Effector memory CD4-positive, alpha-beta T cell (primary cell): ENCODE measurements around the gene DDX28.

ENCODE experiments used
- DNase-seq, 3 donors: peaks; one replicate each; pipeline ENCODE4 v3.0.0-alpha.2; 2020
- H3K27ac ChIP-seq: 2 replicates; pipeline ENCODE4 v1.7.0; 2013; ENCODE audit warnings: mild to moderate bottlenecking, low read length, moderate library complexity; ENCODE audit not compliant: insufficient read depth, poor library complexity, severe bottlenecking
- H3K27me3 ChIP-seq: replicated peaks from 2 replicates; pipeline ENCODE4 v1.7.0; 2013; ENCODE audit warnings: mild to moderate bottlenecking, low read length; ENCODE audit not compliant: insufficient read depth, control insufficient read depth, poor library complexity, severe bottlenecking
- H3K36me3 ChIP-seq: 2 replicates; pipeline ENCODE4 v1.7.0; 2013; ENCODE audit warnings: mild to moderate bottlenecking, low read length, moderate library complexity; ENCODE audit not compliant: control insufficient read depth, insufficient read depth
- H3K4me1 ChIP-seq: 2 replicates; pipeline ENCODE4 v1.7.0; 2013; ENCODE audit warnings: low read length, mild to moderate bottlenecking; ENCODE audit not compliant: control insufficient read depth, insufficient read depth, poor library complexity, severe bottlenecking
- H3K4me3 ChIP-seq: 2 replicates; pipeline ENCODE4 v1.7.0; 2013; ENCODE audit warnings: low read length, low read depth, mild to moderate bottlenecking; ENCODE audit not compliant: insufficient read depth, poor library complexity, severe bottlenecking
- H3K9me3 ChIP-seq: 2 replicates; pipeline ENCODE4 v1.7.0; 2013; ENCODE audit warnings: mild to moderate bottlenecking, low read length, moderate library complexity; ENCODE audit not compliant: control insufficient read depth
- total RNA-seq, 3 donors: gene quantifications; one replicate each; lab custom pipeline; 2026; lab: John Stamatoyannopoulos, UW

Gene DDX28, protein sequence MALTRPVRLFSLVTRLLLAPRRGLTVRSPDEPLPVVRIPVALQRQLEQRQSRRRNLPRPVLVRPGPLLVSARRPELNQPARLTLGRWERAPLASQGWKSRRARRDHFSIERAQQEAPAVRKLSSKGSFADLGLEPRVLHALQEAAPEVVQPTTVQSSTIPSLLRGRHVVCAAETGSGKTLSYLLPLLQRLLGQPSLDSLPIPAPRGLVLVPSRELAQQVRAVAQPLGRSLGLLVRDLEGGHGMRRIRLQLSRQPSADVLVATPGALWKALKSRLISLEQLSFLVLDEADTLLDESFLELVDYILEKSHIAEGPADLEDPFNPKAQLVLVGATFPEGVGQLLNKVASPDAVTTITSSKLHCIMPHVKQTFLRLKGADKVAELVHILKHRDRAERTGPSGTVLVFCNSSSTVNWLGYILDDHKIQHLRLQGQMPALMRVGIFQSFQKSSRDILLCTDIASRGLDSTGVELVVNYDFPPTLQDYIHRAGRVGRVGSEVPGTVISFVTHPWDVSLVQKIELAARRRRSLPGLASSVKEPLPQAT
- total RNA-seq: 9.8 to 16.9 (median 16.8) reads per million in 3 donors

DNA sequence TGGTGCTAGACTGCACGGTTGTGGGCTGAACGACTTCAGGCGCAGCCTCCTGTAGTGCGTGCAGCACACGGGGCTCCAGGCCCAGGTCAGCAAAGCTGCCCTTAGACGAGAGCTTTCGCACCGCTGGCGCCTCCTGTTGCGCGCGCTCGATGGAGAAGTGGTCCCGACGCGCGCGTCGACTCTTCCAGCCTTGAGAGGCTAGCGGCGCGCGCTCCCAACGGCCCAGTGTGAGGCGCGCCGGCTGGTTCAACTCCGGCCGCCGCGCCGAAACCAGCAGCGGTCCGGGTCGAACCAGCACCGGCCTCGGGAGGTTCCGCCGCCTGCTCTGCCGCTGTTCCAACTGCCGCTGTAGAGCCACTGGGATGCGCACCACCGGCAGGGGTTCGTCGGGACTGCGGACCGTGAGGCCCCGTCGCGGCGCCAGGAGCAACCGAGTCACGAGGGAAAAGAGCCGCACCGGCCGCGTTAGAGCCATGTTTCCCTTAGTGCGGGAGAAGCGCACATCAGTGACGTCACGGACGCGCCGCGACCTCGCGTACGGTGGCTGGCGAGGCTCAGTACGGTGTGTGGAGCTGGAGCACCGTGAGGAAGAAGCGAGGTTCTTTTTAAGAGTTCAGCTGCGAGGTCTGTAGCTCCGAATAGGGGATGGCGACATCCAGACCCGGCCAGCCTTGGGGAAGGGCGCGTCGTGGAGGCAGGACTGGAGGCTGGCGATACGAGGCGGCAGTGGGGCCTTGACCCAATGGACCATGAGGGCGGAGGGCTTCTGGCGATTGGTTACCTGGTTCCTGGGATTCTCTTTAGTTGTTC, at the start of gene DDX28, which contains the start of gene DUS2:
Gene DDX28 (minus strand): TSS at position 505 of the 810 bp plus-strand sequence. CDS start 30 bp downstream, at position 475.
Gene DUS2 (plus strand): TSS at position 557 of the 810 bp plus-strand sequence. CDS start 14,740 bp downstream, outside the sequence.
- Histone ChIP-seq H3K9me3 (no peaks in the 10 kb centered on the region), H3K27me3 (no peaks in the 10 kb centered on the region), H3K36me3 (peaks cover 16% of the 10 kb centered on the region), H3K4me1 (peaks cover 21% of the 10 kb centered on the region), H3K27ac (peak within 1 kb of the TSS; percentile 79), H3K4me3 (peak within 1 kb of the TSS; percentile 94)
- DNase-seq: peak; percentile 88 to 89 (median 89)

DNA sequence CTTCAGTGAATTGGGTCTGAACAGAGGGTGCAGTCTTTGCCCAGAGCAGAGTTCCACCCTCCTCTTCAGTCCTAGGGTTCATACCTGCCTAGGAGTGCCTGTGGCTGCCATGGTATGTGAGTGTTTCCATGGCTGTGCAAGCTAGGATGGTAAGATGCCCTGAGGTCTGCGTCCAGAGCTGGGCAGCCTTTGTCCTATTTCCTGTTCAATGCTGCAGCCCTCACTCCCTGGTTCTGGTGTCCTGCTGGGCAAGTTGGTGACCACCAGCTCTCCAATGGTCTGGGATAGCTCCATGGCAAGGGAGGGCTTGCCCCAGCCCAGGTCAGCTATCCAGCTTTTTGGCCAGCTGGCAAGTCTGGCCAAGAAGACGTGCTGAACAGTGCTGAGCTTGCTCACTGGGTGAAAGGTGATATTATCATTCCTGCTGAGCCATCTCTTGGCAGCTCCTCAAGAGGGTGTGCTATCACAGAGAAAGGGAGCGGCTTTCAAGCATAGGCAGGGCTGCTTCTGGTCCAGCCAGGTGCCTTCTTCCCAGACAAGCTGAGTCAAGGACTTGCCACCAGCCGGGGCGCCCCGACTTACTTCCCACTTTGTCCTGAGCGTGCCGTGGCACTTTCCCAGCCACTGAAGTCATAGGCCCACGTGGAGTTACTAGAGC, 49.1 kb upstream of the DDX28 start:
- no peak for DNase-seq
- Histone ChIP-seq H3K36me3 (peaks cover 4% of the 10 kb centered on the region), H3K4me3 (no peak overlapping the region), H3K27ac (no peak overlapping the region), H3K4me1 (peaks cover 73% of the 10 kb centered on the region), H3K9me3 (no peaks in the 10 kb centered on the region), H3K27me3 (no peaks in the 10 kb centered on the region)

DNA sequence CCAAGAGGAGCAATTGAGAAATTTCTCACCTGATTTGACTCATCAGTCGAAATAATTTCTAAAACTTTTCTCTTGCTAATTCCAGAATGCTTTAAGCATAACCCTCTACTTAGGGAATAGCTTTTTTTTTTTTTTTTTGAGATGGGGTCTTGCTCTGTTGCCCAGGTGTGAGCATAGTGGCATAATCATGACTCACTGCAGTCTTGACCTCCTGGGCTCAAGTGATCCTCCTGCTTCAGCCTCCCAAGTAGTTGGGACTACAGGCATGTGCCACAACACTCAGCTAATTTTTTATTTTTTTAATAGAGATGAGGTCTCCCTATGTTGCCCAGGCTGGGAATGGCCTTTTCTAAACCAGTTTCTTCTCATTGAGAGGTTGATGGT, 48.5 kb upstream of the DDX28 start:
- H3K27me3 ChIP-seq: no peaks in the 10 kb centered on the region
- H3K36me3 ChIP-seq: peaks cover 6% of the 10 kb centered on the region
- H3K9me3 ChIP-seq: no peaks in the 10 kb centered on the region
- no peak overlapping the region for H3K27ac ChIP-seq
- DNase-seq: no peak
- H3K4me3 ChIP-seq: no peak overlapping the region
- peaks cover 73% of the 10 kb centered on the region for H3K4me1 ChIP-seq

DNA sequence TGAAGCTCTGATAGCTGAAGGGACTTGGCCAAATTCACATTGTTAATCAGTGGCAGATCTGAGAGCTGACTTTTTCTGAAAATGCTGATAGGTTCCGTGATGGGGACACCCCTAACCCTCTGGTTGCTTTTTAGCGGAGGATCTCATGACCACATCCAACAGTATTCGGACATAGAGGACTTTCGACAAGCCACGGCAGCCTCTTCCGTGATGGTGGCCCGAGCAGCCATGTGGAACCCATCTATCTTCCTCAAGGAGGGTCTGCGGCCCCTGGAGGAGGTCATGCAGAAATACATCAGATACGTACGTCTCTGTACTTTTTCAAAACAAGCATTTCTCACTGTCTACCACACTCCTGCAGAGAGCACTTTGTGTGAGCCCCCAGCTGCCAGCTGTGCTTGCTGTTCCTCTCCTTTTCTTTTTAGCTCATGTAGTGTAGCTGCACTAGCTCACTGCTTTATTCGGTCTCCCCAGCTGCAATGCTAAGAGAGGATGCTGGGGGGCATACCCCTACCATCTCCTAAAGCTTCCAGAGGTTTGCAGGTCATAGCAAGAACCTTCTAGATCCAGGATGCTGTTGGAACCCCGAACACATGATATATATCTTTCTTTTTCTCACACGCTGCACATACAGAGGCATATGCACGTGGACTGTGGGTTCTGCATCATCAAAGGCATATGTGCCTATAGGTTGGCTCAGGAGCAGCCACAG, 47.9 kb upstream of the DDX28 start:
- no peak overlapping the region for H3K4me3 ChIP-seq
- no peaks in the 10 kb centered on the region for H3K9me3 ChIP-seq
- H3K4me1 ChIP-seq: peaks cover 71% of the 10 kb centered on the region
- DNase-seq: no peak
- peaks cover 6% of the 10 kb centered on the region for H3K36me3 ChIP-seq
- peak overlapping the region; percentile 53 for H3K27ac ChIP-seq
- H3K27me3 ChIP-seq: no peaks in the 10 kb centered on the region

DNA sequence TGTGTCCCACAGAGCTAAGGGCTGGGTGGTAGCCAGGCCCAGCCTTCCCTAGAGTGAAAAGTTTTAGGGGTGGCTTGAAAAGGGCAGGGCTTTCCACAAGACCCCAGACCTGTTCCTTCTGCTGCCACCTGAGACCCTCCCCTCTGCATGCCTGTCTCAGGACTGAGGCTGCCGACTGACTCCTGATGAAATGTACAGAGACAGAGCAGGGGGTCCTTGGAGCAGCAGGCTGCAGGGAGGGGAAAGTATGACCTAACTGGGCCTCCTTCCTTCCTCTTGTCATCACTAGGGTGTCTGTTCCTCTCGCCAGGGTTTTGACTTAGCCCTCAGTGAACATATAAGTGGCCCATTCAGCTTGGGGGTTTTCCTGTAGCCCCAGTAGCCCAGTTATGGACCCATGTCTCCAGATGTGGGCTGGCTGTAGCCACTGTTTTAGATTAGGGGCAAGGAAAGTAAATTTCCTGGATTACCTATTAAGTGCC, 47.3 kb upstream of the DDX28 start:
- peaks cover 65% of the 10 kb centered on the region for H3K4me1 ChIP-seq
- peaks cover 6% of the 10 kb centered on the region for H3K36me3 ChIP-seq
- DNase-seq: no peak
- H3K9me3 ChIP-seq: no peaks in the 10 kb centered on the region
- H3K4me3 ChIP-seq: no peak overlapping the region
- peak overlapping the region; percentile 53 for H3K27ac ChIP-seq
- no peaks in the 10 kb centered on the region for H3K27me3 ChIP-seq

DNA sequence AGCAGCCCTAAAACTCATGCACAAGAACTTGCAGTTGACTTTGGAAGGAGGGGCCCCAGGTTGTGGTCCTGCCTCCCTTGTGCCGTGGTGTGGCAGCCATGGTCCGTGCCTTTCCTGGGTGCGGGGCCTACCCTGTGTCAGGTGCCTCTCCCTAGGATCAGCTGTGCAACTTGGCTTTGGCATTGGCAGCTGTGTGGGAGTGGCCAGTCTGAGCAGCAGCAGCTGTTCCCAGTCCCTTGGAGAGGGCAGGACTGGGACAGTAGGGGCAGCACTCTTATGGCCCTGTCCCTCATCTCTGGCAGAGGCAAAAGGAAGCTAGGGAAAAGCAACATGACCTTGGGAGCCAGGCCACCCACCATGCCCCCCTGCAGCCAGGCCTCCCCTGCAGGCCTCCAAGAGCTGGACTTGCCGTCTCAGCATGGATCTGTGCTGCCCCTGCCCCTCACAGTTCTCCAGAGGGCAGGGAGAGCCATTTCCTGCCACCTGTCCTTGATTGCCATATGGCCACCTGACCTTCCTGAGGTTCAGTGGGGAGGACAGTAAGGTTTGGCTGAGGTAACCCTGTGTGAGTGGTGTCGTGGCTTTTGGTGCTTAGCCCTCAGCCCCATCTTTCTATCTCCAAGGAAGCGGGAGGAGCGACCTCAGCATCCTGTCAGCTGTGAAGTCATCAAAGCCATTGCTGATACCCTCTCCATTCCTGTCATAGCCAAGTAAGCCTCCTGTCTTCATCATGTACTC, 46.6 kb upstream of the DDX28 start:
- Histone ChIP-seq H3K27me3 (no peaks in the 10 kb centered on the region), H3K9me3 (no peaks in the 10 kb centered on the region), H3K36me3 (peaks cover 6% of the 10 kb centered on the region), H3K27ac (peak overlapping the region; percentile 53), H3K4me1 (peaks cover 65% of the 10 kb centered on the region), H3K4me3 (no peak overlapping the region)
- DNase-seq: peak in 2 of 3 donors; percentile 14 to 29

DNA sequence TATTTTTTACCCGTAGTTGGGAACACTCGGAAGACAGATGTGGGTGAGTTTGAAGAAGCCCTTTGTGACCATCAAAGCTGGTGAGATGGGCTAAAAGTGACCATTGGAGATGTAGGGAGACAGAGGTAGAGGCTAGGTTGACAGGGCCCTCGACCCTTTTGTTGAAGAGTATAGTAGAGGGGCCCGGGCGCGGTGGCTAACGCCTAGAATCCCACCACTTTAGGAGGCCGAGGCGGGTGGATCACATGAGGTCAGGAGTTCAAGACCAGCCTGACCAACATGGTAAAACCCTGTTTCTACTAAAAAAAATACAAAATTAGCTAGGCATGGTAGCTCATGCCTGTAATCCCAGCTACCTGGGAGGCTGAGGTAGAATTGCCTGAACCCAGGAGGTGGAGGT, 45.9 kb upstream of the DDX28 start:
- H3K4me1 ChIP-seq: peaks cover 65% of the 10 kb centered on the region
- DNase-seq: no peak
- H3K27me3 ChIP-seq: no peaks in the 10 kb centered on the region
- no peak overlapping the region for H3K4me3 ChIP-seq
- no peaks in the 10 kb centered on the region for H3K9me3 ChIP-seq
- peaks cover 6% of the 10 kb centered on the region for H3K36me3 ChIP-seq
- H3K27ac ChIP-seq: peak overlapping the region; percentile 53

DNA sequence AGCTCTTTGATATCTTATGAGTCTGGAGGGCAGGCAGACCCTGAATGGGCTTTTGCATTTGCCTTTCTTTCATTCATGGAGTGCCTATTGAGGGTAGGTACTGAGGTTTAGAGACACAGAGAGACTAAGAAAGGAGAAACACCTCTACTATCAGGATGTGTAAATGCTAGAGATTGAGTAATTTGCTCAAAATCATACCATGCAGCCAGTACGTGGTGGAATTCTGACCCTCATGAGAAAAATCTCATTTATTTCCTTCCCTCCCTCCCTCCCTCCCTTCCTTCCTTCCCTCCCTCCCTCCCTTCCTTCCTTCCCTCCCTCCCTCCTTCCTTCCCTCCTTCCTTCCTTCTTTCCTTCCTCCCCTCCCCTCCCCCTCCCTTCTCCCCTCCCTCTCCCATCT, 43.7 kb upstream of the DDX28 start:
- H3K4me1 ChIP-seq: peaks cover 61% of the 10 kb centered on the region
- H3K9me3 ChIP-seq: no peaks in the 10 kb centered on the region
- H3K4me3 ChIP-seq: no peak overlapping the region
- no peaks in the 10 kb centered on the region for H3K27me3 ChIP-seq
- H3K27ac ChIP-seq: no peak overlapping the region
- no peak for DNase-seq
- H3K36me3 ChIP-seq: peaks cover 3% of the 10 kb centered on the region
